ENCODE measurements around the gene TMED1.

TMED1 gene

DNA sequence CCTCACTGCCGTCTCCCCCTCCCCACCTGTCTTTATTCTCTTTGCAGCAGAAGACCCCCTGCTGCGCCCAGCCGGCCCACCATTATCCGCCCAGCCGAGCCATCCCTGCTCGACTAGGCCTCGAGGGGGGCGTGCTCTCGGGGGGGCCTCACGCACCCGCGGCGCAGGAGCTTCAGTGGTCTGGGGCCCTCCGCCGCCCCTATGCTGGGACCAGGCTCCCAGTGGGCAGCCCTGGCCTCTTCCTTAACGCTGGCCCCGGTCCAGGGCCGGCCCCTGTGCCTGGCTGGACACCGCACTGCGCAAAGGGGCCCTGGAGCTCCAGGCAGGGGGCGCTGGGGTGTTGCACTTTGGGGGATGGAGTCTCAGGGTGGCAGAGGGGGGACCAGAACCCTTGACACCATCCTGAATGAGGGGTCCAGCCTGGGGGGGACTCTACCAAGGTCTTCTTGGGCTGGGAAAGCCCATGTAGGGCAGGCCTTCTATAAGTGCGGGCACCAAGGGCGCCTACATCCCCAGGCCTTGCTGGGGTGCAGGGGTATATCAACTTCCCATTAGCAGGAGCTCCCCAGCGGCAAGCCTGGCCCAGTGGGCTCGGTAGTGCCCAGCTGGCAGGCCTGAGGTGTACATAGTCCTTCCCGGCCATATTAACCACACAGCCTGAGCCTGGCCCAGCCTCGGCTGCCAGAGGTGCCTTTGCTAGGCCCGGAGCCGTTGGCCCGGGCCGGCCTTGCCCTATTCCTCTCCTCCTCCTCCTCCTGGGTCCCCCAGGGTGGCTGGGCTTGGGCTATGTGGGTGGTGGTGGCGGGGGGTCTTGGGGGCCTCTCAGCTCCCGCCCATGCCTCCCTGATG lies 4.9 kb downstream of the TMED1 start:
- no peak for DNase-seq

- DNase-seq = no peak
Measured at GRCh38 chr19:10830370-10830769, 5.6 kb downstream of the TMED1 start.

GRCh38 chr19:10829967-10830366 lies 6.0 kb downstream of the TMED1 start:
- no peak for DNase-seq

GRCh38 chr19:10828981-10829821 lies 6.8 kb downstream of the TMED1 start:
- no peak for DNase-seq

DNA sequence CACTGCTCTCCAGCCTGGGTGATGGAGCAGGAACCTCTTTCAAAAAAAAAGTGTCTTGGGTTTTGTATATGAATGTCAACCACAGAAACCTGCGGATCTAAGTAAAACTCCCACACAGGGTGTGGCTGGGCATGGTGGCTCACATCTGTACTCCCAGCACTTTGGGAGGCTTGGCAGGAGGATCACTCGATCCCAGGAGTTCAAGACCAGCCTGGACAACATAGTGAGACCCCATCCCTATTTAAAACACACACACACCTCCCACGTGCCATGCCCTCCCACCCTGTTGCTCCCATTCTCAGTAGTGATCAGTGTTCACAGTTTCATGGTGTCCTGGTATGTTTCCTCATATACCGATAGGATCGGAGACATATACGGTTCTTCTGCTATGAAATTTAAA lies 9.2 kb downstream of the TMED1 start:
- DNase-seq = no peak

GRCh38 chr19:10826231-10826630 lies 9.8 kb downstream of the TMED1 start:
- DNase-seq = no peak

GRCh38 chr19:10823690-10824089 lies 12.3 kb downstream of the TMED1 start:
- no peak for DNase-seq

- DNase-seq = no peak
Measured at GRCh38 chr19:10820173-10820572, 15.8 kb downstream of the TMED1 start.

- DNase-seq = no peak
Measured at GRCh38 chr19:10819124-10820060, 16.6 kb downstream of the TMED1 start.

- DNase-seq = no peak
Measured at GRCh38 chr19:10818301-10819123, 17.5 kb downstream of the TMED1 start.

GRCh38 chr19:10817291-10818038 lies 18.5 kb downstream of the TMED1 start:
- no peak for DNase-seq

GRCh38 chr19:10816691-10817090 lies 19.3 kb downstream of the TMED1 start:
- no peak for DNase-seq

DNA sequence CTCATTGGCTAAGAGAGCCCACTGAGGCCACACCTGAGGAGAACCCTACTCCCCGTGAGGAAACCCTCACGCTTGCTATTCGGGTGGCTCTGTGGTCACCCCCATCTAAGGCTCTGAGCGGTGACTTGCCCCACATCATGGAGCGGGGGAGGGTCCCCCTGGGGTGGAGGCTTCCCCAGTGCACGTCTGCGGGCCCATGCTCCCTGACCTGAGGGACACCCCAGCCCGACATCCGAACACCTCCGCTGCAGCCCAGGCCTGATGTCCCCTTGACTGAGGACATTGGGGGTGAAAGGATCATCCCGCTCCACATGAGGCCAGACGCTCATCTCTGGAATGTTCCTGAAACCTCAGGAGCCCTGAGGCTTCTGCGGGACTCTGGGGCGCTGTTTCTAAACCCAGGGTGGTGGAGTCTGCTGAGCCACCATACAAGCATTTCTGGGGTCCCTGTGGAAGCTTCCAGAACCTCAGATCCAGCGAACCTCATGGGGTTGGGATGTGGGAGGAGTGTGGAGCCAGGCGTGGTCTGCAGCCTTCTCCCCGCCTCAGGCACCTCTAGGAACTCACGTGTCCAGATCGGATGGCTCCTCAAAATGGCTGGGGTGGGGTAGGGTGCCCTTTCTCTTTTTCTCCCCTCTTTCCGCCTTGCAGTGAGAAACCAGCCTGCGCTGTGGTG lies 19.9 kb downstream of the TMED1 start:
- no peak for DNase-seq

- no peak for DNase-seq
Measured at GRCh38 chr19:10815007-10815536, 20.9 kb downstream of the TMED1 start.

- DNase-seq = no peak
Measured at GRCh38 chr19:10812902-10813404, 23.1 kb downstream of the TMED1 start.

- no peak for DNase-seq
Measured at GRCh38 chr19:10812196-10812595, 23.8 kb downstream of the TMED1 start.

GRCh38 chr19:10811391-10812111 lies 24.5 kb downstream of the TMED1 start:
- DNase-seq = no peak

- DNase-seq = no peak
Measured at GRCh38 chr19:10809651-10810285, 26.2 kb downstream of the TMED1 start.
